CD4-positive, alpha-beta T cell treated with Interleukin-1 beta for 1 hour (primary cell): ENCODE measurements around the gene POU6F2.

ENCODE experiments used
- DNase-seq, 2 donors: peaks; one replicate each; pipeline ENCODE4 v3.0.0-alpha.2; 2020 to 2022

POU6F2 gene

DNA sequence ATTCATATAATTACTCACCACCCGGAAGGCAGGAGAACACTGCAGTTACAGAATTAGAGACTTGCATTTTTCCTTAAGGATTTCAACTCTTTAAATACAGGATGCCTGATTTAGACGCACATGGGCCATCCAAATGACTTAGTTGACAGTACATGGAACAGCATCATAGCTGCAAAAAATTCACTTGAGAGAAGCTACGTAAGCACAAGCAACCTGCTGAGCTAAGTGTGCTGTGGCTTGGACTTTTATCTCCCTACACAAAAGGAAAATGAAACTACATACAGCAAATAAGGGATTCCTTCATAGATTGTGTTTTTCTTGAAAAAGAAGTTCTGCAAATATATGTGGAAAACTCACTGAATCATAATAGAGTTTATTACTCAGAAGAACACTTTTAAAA, 152.6 kb downstream of the POU6F2 start:
- DNase-seq: no peak

DNA sequence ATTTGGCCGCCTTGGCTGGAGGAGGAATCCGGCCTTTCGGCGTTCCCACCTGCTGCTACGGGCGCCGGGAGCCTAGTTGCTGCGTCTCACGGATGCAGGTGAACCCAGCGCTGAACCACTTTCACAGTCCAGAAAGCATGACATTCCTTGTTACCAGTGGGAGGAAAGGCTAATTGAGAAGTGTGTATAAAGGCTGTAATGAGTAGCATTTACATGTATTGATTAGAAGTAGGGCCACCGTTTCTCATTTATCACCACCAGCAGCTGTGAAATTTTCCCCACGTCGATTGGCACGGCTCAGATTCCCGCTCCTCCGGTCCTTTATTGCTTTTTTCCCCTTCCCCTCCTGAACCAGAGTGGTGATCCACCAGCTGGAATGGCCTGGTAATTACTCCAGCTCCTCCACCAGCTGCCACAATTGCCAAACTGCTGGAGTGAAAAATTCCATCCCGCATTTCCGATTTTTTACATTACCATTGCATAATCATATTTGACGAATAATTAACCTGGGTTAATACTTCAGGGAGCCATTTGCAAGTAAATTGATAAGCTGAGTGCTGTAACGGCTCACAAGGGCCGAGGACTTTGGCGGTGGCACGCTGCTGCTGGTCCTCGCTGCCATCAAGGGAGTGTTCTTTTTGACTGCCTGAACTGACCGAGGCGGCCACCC, 153.3 kb downstream of the POU6F2 start:
- DNase-seq: no peak

DNA sequence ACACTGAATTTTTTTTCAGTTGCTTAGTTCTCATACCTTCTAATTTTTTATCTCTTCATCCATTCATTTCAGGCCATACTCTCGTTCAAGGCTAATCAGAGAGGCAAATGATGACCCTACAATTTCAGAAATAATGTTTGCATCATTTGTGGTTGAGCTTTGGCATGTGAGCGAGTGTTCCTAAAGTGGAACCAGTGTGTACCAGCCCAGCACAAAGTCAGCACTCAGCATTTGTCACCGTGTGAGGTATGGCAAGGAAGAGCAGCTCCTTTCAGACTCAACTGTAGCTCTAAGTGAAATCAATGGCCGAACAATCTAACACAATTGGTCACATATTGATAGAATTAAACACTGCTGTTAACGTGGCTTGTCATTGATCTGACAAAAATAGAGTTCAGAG, 154.6 kb downstream of the POU6F2 start:
- DNase-seq: no peak

DNA sequence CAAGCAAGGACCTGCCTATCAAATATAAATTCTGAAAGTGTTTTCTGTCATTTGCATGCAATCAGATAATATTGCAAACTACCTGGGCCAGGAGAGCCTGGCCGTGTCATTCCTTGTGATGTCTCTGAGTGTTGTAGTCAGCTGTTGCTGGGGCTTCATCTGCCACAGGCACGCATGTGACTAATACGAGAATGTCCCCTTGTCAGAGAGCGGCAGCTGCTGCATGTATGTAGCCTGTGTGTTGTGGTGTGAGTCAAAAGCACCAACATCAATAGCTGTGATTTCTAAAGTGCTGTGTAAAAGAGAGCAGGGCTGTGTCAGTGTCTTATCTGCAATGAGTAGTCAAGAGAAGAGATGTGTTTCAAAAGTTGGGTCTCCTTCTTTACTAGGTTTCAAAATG, 155.4 kb downstream of the POU6F2 start:
- no peak for DNase-seq

DNA sequence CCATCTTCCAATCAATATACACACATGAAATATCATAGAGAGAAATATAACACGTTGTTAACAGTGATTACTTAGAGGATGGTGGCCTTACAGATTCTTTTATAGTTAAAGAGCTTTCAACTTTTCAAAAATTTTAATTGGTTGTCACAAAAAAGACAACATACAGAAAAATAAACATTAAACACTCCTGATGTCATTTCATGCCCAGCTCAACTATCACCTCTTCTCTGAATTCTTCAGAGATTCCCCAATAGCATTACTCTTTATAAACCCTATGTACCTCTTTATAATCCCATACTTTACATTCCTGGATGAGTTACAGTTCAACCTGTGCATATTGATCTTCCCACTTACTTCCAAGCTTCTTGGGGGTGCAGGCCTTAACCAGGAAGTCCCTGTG, 159.8 kb downstream of the POU6F2 start:
- no peak for DNase-seq

DNA sequence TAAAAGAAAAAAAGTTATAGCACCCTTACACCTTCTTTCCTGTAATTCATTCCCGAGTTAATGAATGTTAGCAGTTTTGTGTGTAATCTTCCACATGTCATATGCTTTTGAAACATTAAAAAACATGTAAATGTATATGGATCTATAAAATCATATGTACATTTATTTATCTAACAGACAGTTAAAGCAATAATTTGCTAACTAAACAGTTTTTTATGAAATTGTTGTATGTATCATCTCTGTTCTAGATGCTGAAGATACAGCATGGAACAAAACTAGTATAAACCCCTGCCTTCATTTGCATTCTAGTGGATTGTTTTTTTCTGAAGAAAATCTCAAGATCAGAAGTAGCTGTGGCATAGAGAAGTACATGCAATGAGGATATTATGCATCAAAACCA, 165.0 kb downstream of the POU6F2 start:
- DNase-seq: no peak

DNA sequence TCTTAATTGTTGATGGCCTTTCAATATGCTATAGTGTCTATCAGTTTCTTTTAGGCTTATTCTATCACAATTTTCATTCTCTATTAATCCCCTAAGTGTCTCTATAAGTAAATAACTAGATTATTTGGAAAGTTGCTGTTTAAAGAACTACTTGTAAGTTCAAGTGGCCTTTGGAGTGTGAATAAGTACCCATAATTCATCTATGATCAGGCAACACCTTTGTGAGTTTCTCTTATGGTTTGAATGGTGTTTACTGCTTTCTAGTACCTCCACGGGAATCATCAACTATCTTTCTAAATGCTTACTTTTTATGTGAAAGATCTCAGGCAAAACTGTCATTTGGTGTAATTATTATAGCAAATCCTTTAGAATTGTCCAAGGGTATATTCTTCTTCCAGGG, 166.7 kb downstream of the POU6F2 start:
- DNase-seq: no peak

DNA sequence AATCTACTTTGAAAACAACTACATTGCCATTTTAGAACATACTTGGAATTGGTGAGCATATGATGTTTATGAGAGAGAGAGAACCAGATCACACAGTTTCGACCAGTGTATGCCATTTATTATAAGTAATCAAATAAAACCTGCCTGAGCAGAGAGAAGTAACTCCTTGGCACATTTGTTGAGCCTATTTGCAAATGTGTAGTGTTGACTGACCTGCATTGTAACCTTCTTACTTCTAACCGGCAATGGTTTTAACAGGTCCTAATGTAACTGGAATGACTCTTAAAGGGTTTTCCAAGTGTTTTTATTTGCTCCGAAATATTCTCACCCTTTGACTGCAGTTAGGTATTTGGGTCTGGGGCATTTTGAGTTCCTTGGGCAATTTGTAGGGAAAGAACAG, 167.6 kb downstream of the POU6F2 start:
- no peak for DNase-seq

DNA sequence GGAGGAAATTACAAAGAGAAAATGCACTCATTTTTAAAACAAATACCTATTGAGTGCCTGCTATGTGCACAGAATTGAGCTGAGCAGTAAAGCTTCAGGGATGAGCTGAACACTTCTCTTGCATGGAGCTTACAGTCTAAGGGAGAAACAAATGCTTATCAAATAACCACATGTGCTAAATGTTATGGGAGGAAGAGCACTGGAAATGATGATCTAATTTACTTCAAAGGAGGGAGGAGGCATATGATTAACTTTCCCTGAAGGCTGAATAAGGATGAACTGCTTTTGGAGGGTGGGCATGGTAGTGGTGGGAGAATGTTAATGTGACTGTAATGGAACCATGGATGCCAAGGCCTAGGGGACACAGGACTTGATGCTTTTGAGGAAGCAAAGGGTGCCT, 168.2 kb downstream of the POU6F2 start:
- no peak for DNase-seq

DNA sequence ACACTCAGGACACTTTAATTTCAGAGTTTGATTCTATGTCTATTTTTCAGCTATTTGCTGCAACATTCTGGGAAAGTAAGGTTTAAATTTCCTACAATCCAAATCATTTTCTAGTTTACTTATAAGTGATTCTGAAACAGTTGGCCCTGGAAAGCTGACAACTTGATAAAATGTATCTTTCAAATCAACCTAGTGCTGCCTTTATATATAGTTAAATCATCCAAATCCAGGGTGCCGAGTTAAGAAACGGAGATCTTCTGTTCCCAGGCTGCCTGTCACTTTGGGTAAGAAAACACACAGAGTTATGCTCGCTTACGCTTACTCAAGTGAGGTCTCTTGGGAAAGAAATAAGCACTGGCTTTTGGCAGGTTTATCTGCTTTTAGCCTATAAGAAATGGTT, 175.0 kb downstream of the POU6F2 start:
- DNase-seq: no peak

DNA sequence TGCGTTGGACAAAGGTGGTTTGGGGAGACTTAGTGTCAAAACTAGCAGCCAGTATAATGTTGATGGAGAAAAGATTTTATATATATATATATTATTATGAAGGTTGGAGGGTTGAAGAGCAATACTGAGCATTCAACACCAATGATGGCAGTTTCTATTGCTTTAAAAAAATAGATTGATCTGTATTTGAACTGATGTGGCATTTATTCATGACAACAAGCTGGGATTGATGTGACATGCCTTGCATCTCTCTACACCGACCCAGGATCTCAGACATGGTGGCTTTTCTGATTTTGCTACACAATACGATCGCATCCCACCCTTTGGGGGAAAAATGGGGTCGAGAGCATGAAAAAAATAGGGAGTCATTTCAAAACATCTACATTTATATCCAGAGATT, 175.4 kb downstream of the POU6F2 start:
- DNase-seq: no peak

DNA sequence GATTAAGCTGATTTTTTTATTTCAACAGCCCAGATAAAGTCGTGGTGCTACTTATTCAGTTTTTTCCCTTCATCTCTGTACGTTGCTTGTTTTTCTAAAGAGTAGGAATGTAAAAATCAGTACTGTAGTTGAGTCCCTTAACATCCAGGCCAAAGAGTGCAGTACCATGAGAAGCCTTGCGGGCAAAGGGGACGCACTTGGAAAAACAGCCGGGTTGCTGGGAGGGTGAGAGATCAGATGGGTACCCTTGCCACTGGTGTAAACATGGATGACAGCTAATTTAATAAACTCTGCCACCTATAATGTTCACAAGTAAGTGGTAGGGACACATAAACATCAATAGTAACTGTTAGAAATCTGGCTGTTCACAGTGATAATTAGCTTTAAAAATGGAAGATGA, 175.9 kb downstream of the POU6F2 start:
- no peak for DNase-seq

DNA sequence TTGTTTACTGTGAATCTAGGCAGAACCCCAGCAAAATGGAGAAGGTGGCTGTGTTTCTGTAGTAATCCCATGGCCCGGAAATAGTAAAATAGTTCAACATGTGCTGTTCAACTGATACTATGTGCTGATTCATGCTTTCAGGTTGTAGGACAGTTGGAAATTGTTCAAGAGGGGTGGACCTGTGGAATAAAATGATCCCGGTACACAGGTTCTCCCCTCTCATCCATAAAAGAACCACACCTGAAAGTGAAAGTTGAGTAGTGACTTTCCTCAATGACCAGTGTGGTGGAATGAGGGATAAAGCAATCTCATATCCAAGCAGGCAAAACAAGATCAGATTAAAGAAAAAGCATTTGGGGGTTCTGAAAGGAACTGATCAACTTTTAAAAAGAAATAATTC, 177.1 kb downstream of the POU6F2 start:
- DNase-seq: no peak

DNA sequence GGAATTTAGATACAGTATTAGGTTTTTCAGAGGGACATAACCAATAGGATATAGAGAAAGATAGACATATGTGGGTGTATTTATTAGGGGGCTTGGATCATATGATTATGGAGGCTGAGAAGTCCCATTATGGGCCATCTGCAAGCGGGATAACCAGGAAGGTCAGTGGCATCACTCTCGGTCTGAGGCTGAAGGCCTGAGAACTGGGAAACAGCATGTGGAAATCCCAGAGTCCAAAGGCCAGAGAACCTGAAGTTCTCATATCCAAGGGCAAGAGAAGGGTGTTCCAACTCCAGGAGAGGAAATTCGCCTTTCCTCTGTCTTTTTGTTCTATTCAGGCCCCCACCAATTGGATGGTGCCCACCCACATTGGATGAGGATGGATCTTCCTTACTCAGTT, 180.7 kb downstream of the POU6F2 start:
- DNase-seq: no peak

DNA sequence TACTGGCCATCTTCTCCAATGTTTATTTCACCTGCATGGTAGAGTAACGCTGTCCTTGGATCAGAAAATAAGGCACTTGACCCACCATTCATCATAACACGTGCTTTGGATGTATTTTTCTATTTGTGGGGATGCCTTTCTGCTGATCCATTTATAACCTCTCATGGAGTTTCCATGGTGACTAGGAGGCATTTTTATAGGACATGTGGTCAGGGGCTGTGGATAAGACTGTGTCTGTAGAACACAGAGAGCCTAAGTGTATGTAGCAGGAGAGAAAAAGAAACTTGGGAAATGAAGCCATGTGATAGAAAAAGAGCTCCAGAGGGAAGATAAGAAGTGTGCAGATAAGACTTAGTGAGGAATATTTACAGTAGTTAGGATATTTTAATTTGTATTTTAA, 184.2 kb downstream of the POU6F2 start:
- no peak for DNase-seq

DNA sequence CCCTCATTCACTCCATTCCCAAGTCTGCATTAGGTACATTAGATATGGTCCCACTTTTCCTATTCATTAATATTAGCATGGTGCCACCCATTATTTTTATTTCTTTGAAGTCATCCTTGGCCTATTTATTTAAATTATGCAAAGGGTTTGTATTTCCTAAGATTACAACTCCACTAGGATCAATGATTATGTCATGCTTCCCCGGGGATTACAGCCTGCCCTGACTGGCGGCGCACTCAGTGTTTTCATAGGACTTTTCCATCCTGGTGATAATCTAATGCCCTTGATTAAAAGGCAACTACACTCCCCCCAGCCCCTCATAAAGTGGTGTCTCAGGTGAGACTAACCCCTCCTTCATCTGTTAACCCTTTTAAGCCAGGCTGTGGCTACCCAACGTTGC, 187.2 kb downstream of the POU6F2 start:
- no peak for DNase-seq

DNA sequence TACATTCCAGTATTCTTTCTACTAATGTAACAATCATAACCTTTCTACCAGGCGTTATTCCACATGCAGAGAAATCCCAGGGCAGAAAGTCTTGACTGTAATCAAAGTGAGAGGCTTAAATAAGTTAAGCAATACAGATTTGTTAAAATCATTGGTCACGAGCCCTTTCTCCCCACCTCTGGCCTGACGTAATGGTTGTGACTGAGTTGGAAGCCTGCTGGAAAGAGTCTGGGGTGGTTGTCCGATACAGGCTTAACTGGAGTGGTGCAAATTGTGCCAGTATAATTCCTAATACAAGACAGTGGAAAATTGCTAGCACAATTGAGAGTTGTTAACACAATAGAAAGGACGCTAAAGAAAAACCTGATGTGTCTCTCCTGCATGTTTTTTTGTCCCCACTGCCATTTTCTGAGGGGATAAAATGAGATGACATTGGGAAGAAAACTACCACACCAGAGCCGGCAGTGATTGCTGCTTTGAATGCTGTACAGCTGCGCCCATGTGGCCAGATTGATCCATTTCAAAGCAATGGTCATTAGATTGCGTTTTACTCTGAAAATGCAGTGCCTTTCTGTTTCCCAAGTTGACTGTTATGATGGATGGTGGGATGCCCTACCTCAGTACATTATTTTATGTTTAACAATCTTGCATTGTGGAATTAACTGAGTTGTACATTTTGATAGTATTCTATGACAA, 190.8 kb downstream of the POU6F2 start:
- no peak for DNase-seq

DNA sequence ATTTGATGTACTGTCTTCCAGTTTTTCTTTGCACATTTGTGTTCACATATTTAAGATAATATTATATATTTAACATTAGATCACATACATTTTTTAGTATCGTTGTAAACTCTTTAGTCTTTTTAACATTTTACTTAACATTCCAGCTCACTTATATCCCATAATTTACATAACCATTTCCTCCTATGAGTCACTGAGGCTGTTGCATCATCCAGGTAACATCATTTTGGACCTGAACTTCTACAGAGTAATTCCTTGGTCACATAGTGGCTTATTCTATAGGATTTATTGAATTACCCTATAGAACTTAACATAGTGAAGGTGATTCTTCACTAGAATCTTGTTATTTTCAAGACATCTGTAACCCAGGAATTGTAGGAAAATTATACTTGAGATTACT, 194.4 kb downstream of the POU6F2 start:
- no peak for DNase-seq

DNA sequence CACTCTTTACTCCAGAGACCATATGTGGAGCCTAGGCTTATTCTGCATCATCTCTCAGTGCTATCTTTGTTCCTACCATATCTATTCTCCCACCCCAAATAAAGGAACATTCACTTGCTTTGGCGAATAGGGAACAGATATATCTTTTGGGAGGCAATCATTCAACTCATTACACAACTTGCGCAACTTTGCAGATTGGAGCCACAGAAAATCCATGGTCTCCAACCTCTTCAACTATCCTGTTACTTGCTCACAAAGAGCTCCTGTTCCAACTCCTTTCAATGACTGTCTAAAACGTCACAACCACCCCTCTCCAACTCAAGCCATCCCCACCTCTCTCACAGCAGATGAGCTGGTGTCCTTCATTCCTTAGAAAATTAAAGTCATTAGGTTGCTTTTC, 203.7 kb downstream of the POU6F2 start:
- no peak for DNase-seq

DNA sequence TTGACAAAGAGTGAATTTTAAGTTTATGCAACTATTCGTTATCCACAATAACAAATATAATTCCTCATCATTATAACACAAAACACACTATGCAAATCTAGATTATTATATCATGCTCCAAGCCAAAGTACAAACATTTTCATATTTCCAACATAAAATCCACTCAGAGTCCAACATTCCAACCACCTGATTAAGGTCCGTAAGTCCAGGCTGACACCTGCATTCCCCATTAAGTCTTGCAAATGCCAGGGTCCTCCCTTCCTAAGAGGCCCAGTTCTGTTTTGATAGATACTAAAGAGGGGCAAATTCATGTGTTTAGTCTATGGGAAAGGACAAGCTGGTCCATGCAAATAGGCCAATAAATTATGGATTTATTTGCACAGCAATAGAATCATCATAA, 206.1 kb downstream of the POU6F2 start:
- DNase-seq: no peak

DNA sequence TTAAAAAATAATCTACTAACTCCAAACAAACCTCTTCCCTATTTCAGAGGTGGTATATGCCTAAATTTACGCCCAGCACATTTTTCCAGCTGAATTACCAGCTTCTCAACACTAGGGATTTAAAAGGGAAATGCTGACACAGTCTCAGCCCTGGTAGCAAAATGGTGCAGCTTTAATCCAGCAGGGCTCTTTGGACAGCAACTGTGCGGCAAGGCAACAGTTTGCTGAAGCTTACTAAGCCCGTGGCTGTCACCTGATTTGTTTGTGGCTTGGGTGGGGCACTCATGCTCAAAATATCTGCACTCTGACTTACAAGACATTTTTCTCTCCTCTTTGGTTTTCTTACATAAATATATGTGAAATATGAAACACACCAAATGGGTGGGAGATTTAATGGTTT, 206.7 kb downstream of the POU6F2 start:
- no peak for DNase-seq

DNA sequence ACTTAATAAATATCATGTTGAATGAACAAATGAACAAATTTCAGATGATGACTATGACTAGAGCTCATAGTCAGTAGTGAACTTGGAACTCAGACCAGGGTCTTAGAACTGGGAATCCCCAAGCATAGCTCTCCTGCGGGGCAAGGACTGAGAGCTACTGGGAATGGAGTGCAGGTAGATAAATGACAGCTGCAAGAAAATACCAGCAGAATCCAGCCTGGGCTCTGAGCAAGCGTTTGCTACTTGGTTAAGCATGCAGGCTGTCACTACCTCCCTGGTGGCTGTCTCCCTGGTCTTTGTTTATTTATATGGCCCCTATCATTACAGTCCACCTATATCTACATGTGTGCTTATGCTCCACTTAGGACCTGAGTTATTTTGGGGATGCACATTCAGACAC, 208.4 kb downstream of the POU6F2 start:
- no peak for DNase-seq

DNA sequence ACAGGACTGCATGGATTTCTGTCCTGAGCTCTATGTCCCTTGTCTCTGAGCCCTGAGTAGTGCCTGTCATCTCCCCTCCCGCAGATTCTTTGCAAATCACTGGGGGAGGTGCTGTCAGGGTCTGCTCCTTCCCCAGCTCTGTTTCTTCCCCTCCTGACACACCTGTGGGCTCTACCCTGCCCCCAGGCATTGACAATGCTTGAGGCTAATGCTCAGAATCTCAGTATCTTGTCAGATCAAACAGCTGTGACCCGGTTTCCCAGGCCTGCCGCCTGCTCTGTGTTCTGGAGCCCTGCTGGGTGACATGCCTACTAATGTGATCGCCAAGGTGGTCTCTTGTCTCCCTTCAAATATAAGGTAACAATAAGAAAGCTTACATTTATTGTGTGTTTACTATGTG, 209.0 kb downstream of the POU6F2 start:
- no peak for DNase-seq

DNA sequence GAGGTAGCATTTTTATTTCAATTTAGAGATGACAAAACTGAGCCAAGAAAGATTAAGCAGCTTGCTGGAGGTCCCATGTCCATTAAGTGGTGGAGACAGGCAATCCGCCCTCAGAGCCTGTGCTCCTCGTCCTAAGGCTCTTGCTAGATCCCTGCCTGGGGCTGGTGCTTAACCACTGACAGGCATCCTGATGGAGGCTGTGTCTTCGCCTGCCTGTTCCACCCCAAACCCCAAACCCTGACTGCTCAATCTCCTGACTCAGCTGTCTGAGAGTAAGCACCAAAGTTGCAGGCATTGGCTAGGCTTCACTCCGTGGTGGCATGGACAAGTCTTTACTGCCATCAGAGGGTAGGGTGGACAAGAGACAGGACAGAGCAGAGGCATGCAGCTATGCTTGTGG, 209.4 kb downstream of the POU6F2 start:
- DNase-seq: no peak

DNA sequence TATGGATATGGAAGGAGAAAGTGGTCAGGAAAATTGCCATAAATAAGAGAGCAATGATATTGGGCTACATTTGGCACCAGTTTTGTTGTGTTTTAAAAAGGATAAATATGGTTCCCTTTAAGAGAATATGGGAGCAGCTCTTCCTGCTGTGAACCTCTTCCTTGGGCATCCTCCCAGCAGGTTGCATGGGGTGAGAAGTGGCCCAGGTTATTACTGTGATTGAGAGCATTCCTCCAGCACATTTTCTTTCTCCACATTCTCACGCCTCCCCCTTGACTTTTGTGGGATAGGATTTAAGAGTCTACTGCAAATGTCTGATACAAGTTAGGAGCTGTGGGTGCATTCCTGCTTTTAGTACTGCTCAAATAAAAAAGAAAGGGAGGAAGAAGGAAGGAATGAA, 214.8 kb downstream of the POU6F2 start:
- no peak for DNase-seq
